Cardiac fibroblast (primary cell): ENCODE results near the gene NAGA.
"Not testable (repeated sequence)": the region's sequence is repeated elsewhere in the genome, so short reads cannot be mapped to it uniquely, and the experiment has no call there.

Experiments used
- DNase-seq, 2 donors: peaks; one replicate each; pipeline versions ENCODE4 v3.0.0 to v3.0.0-alpha.2; 2010; ENCODE audit warnings: low read depth in 2 of 2
- H3K4me3 ChIP-seq, 2 donors: replicated peaks in 1 of 2; 1 replicate in 1 of 2; 2 replicates in 1 of 2; pipeline ENCODE4 v1.5.1; 2011; ENCODE audit warnings: low read depth in 2 of 2, low read length in 2 of 2, mild to moderate bottlenecking in 2 of 2, moderate library complexity in 1 of 2
- CTCF ChIP-seq: IDR thresholded peaks from one replicate; pipeline ENCODE4 v1.5.1; 2011; ENCODE audit warnings: low read depth, mild to moderate bottlenecking, low read length, inconsistent platforms

NAGA gene

GRCh38 chr22:42074846-42075676, 4.4 kb upstream of the NAGA start:
- no peak for TF ChIP-seq CTCF
- DNase-seq = peak in 1 of 2 donors; percentile 15
- peak overlapping the region; percentile 65 to 77 for H3K4me3 ChIP-seq

- peak within 1 kb of the TSS; percentile 65 to 77 for H3K4me3 ChIP-seq
- peak; percentile 55 for TF ChIP-seq CTCF
- peak; percentile 53 to 60 for DNase-seq
Observed at GRCh38 chr22:42074132-42074811, 3.7 kb upstream of the NAGA start, which contains the start of gene PHETA2. PHETA2 (plus strand) TSS chr22:42074248; CDS start chr22:42077294, 3,046 bp downstream.

- peak overlapping the region; percentile 65 to 77 for H3K4me3 ChIP-seq
- no peak for TF ChIP-seq CTCF
- DNase-seq = no peak
Observed at GRCh38 chr22:42073621-42074041, 3.0 kb upstream of the NAGA start.

GRCh38 chr22:42072606-42073330, 2.2 kb upstream of the NAGA start:
- H3K4me3 ChIP-seq = no peak overlapping the region
- peak; percentile 2 for TF ChIP-seq CTCF
- no peak for DNase-seq

- not testable (repeated sequence) for H3K4me3 ChIP-seq, DNase-seq
Observed at GRCh38 chr22:42071508-42071907, 896 bp upstream of the NAGA start.

- DNase-seq = peak in 1 of 2 donors; percentile 9
- no peak for TF ChIP-seq CTCF
- H3K4me3 ChIP-seq = peak overlapping the region; percentile 63 to 68
Observed at GRCh38 chr22:42069801-42070516, 653 bp downstream of the NAGA start.
